ENCODE results near the gene MTMR1.

The MTMR1 gene

DNA sequence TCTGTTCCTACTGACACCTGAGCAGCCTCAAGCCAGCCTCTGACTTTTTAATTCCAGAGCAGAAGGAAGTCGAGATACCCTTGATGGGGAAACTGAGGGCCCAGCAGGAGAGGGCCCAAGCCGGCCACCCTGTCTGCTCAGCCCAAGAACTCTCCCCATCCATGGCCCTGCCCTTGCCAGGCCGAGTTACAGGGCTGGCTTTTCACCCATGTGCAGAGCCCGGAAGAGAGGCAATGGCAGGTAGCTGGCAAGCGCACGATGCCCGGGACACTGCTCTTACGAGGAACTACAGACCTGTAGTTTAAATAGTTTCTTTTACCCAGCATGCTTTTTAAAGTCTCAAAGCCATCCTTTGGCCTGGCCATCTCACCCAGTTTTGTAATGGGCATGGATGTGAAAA, 79.9 kb downstream of the MTMR1 start:
- no peak for ATAC-seq
- TF ChIP-seq ZFP3 (CRISPR knock-in tag; IDR thresholded peaks at IDR 0.05): no peak
- no peak for TF ChIP-seq ZNF8 (CRISPR knock-in tag; IDR thresholded peaks at IDR 0.05)
- TF ChIP-seq GLIS3 (CRISPR knock-in tag; IDR thresholded peaks at IDR 0.05): no peak
- TF ChIP-seq ZFP30 (CRISPR knock-in tag; IDR thresholded peaks at IDR 0.05): no peak
- TF ChIP-seq TCF4 (CRISPR knock-in tag; IDR thresholded peaks at IDR 0.05; ENCODE audit: borderline replicate concordance): no peak
- no peak for TF ChIP-seq ESRRG (CRISPR knock-in tag; IDR thresholded peaks at IDR 0.05)
- TF ChIP-seq RARB (CRISPR knock-in tag; IDR thresholded peaks at IDR 0.05): no peak
- TF ChIP-seq OSR1 (CRISPR knock-in tag; IDR thresholded peaks at IDR 0.05): no peak
- TF ChIP-seq, protein P1, sequence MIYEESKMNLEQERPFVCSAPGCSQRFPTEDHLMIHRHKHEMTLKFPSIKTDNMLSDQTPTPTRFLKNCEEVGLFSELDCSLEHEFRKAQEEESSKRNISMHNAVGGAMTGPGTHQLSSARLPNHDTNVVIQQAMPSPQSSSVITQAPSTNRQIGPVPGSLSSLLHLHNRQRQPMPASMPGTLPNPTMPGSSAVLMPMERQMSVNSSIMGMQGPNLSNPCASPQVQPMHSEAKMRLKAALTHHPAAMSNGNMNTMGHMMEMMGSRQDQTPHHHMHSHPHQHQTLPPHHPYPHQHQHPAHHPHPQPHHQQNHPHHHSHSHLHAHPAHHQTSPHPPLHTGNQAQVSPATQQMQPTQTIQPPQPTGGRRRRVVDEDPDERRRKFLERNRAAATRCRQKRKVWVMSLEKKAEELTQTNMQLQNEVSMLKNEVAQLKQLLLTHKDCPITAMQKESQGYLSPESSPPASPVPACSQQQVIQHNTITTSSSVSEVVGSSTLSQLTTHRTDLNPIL (CRISPR knock-in tag; IDR thresholded peaks at IDR 0.05; ENCODE audit: low read depth): no peak
- TF ChIP-seq ARNTL (CRISPR knock-in tag; IDR thresholded peaks at IDR 0.05; ENCODE audit: borderline replicate concordance, low read depth): no peak
- TF ChIP-seq PPARA (CRISPR knock-in tag; IDR thresholded peaks at IDR 0.05; ENCODE audit: borderline replicate concordance): no peak
- TF ChIP-seq, protein P2, sequence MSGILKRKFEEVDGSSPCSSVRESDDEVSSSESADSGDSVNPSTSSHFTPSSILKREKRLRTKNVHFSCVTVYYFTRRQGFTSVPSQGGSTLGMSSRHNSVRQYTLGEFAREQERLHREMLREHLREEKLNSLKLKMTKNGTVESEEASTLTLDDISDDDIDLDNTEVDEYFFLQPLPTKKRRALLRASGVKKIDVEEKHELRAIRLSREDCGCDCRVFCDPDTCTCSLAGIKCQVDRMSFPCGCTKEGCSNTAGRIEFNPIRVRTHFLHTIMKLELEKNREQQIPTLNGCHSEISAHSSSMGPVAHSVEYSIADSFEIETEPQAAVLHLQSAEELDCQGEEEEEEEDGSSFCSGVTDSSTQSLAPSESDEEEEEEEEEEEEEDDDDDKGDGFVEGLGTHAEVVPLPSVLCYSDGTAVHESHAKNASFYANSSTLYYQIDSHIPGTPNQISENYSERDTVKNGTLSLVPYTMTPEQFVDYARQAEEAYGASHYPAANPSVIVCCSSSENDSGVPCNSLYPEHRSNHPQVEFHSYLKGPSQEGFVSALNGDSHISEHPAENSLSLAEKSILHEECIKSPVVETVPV (CRISPR knock-in tag; IDR thresholded peaks at IDR 0.05): no peak
- TF ChIP-seq ZC3H10 (CRISPR knock-in tag; IDR thresholded peaks at IDR 0.05): no peak

GRCh38 chrX:150773634-150774033, 80.4 kb downstream of the MTMR1 start:
- no peak for TF ChIP-seq ISL1 (CRISPR knock-in tag; IDR thresholded peaks at IDR 0.05)
- TF ChIP-seq BACH2 (CRISPR knock-in tag; IDR thresholded peaks at IDR 0.05; ENCODE audit: borderline replicate concordance): no peak
- no peak for TF ChIP-seq RARB (CRISPR knock-in tag; IDR thresholded peaks at IDR 0.05)
- no peak for TF ChIP-seq ZFP30 (CRISPR knock-in tag; IDR thresholded peaks at IDR 0.05)
- no peak for TF ChIP-seq TOX (CRISPR knock-in tag; IDR thresholded peaks at IDR 0.05; ENCODE audit: borderline replicate concordance)
- TF ChIP-seq TCF4 (CRISPR knock-in tag; IDR thresholded peaks at IDR 0.05; ENCODE audit: borderline replicate concordance): no peak
- no peak for TF ChIP-seq PPARA (CRISPR knock-in tag; IDR thresholded peaks at IDR 0.05; ENCODE audit: borderline replicate concordance)
- no peak for TF ChIP-seq ESRRG (CRISPR knock-in tag; IDR thresholded peaks at IDR 0.05)
- TF ChIP-seq, protein P1 (CRISPR knock-in tag; IDR thresholded peaks at IDR 0.05; ENCODE audit: low read depth): no peak
- TF ChIP-seq, protein P3, sequence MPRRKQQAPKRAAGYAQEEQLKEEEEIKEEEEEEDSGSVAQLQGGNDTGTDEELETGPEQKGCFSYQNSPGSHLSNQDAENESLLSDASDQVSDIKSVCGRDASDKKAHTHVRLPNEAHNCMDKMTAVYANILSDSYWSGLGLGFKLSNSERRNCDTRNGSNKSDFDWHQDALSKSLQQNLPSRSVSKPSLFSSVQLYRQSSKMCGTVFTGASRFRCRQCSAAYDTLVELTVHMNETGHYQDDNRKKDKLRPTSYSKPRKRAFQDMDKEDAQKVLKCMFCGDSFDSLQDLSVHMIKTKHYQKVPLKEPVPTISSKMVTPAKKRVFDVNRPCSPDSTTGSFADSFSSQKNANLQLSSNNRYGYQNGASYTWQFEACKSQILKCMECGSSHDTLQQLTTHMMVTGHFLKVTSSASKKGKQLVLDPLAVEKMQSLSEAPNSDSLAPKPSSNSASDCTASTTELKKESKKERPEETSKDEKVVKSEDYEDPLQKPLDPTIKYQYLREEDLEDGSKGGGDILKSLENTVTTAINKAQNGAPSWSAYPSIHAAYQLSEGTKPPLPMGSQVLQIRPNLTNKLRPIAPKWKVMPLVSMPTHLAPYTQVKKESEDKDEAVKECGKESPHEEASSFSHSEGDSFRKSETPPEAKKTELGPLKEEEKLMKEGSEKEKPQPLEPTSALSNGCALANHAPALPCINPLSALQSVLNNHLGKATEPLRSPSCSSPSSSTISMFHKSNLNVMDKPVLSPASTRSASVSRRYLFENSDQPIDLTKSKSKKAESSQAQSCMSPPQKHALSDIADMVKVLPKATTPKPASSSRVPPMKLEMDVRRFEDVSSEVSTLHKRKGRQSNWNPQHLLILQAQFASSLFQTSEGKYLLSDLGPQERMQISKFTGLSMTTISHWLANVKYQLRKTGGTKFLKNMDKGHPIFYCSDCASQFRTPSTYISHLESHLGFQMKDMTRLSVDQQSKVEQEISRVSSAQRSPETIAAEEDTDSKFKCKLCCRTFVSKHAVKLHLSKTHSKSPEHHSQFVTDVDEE (CRISPR knock-in tag; IDR thresholded peaks at IDR 0.05): no peak
- no peak for TF ChIP-seq PATZ1 (CRISPR knock-in tag; IDR thresholded peaks at IDR 0.05; ENCODE audit: borderline replicate concordance)
- no peak for ATAC-seq

GRCh38 chrX:150774798-150775568, 81.8 kb downstream of the MTMR1 start:
- no peak for ATAC-seq
- TF ChIP-seq ZNF565 (CRISPR knock-in tag; conservative IDR thresholded peaks at IDR 0.05; ENCODE audit: low read depth) (no peak), ZFP3 (CRISPR knock-in tag; IDR thresholded peaks at IDR 0.05) (no peak), GLIS3 (CRISPR knock-in tag; IDR thresholded peaks at IDR 0.05) (no peak), SNAI2 (CRISPR knock-in tag; IDR thresholded peaks at IDR 0.05) (no peak), BACH2 (CRISPR knock-in tag; IDR thresholded peaks at IDR 0.05; ENCODE audit: borderline replicate concordance) (no peak), CSDC2 (CRISPR knock-in tag; IDR thresholded peaks at IDR 0.05) (no peak), ZNF70 (CRISPR knock-in tag; IDR thresholded peaks at IDR 0.05) (no peak), PPARA (CRISPR knock-in tag; IDR thresholded peaks at IDR 0.05; ENCODE audit: borderline replicate concordance) (no peak), TCF4 (CRISPR knock-in tag; IDR thresholded peaks at IDR 0.05; ENCODE audit: borderline replicate concordance) (no peak), RARB (CRISPR knock-in tag; IDR thresholded peaks at IDR 0.05) (no peak), TOX (CRISPR knock-in tag; IDR thresholded peaks at IDR 0.05; ENCODE audit: borderline replicate concordance) (no peak), POU6F1 (CRISPR knock-in tag; IDR thresholded peaks at IDR 0.05; ENCODE audit: borderline replicate concordance, low read depth) (no peak), OSR1 (CRISPR knock-in tag; IDR thresholded peaks at IDR 0.05) (no peak)
- TF ChIP-seq, protein P3 (CRISPR knock-in tag; IDR thresholded peaks at IDR 0.05): no peak
